ENCODE results near the gene RMND1.

Gene RMND1

DNA sequence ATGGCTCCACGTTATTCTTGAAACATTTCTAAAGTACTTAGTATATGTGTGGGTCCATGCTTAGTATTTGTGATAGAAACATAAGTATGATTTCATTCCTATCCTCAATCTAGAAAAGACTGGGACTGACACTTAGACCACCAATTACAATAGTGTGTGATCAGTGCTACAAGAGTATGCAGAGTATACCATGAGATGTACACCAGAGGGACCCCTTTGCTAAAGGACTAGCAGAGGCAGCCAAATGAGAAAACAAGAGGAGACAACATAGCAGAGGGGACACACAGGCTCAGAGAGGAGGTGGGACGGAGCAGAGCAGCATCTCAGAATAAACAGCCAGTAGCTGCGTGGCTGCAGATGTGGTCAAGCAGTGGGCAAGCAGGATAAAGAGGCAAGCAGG is 21.0 kb downstream of the RMND1 start:
- in situ Hi-C loops (cut with MboI; ENCODE audit: low sequenced_read_pairs, unreplicated experiment) = no loop called here
- DNase-seq (ENCODE audit: low spot score) = no peak
- TF ChIP-seq CTCF (IDR thresholded peaks at IDR 0.05; ENCODE audit: borderline replicate concordance, control extremely low read depth, extremely low read depth, insufficient read depth, missing control alignments) = no peak

DNA sequence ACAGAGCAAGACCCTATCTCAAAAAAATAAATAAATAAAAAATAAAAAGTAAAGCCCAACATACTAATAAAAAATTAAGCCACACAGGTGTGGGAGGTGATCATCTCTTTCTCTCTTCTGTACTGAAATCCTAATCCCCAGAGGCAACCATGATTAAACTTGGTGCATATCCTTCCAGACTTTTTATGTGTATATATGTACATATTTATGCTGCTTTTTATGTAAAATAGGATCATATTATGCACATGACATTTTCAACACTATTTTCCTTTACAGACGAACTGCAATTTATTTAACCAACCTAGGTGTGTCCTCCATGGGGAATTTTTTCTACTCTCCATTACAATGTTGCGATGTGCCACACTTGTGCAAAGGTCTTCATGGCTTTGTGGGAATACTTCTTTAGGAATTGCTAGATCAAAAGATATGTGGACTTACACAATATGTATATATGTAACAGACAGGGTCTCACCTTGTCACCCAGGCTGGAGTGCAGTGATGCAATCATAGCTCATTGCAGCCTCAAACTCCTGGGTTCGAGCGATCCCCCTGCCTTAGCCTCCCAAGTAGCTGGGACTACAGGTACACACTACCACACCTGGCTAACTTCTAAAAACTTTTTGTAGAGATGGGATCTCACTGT is 23.7 kb downstream of the RMND1 start:
- no peak for DNase-seq (ENCODE audit: low spot score)
- no peak for TF ChIP-seq CTCF (IDR thresholded peaks at IDR 0.05; ENCODE audit: borderline replicate concordance, control extremely low read depth, extremely low read depth, insufficient read depth, missing control alignments)
- in situ Hi-C loops (cut with MboI; ENCODE audit: low sequenced_read_pairs, unreplicated experiment) = no loop called here

DNA sequence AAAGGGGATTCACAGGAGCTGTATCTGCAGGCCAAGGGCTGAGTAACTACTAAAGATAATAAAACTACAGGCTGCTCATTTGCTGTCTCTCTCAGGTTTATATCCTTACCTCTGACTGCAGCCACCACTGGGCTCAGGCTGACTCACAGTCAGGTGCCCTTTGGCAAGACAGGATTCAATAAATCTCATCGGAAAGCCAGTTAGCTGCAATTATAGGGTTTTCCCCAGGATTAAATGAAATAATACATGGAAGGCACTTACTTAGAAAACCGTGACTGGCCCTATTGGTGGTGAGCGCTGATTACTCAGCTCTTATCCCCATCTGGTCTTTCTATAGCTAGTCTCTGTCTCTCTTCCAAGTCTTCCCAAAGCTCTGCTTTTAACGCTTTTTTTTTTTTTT is 26.4 kb downstream of the RMND1 start:
- no peak for DNase-seq (ENCODE audit: low spot score)
- in situ Hi-C loops (cut with MboI; ENCODE audit: low sequenced_read_pairs, unreplicated experiment) = no loop called here
- no peak for TF ChIP-seq CTCF (IDR thresholded peaks at IDR 0.05; ENCODE audit: borderline replicate concordance, control extremely low read depth, extremely low read depth, insufficient read depth, missing control alignments)

GRCh38 chr6:151422981-151423380 is 28.9 kb downstream of the RMND1 start:
- in situ Hi-C loops (cut with MboI; ENCODE audit: low sequenced_read_pairs, unreplicated experiment) = no loop called here
- no peak for TF ChIP-seq CTCF (IDR thresholded peaks at IDR 0.05; ENCODE audit: borderline replicate concordance, control extremely low read depth, extremely low read depth, insufficient read depth, missing control alignments)
- no peak for DNase-seq (ENCODE audit: low spot score)

- DNase-seq (ENCODE audit: low spot score) = no peak
- no peak for TF ChIP-seq CTCF (IDR thresholded peaks at IDR 0.05; ENCODE audit: borderline replicate concordance, control extremely low read depth, extremely low read depth, insufficient read depth, missing control alignments)
- in situ Hi-C loops (cut with MboI; ENCODE audit: low sequenced_read_pairs, unreplicated experiment) = no loop called here
Measured at GRCh38 chr6:151417477-151417876, 34.4 kb downstream of the RMND1 start.

GRCh38 chr6:151414641-151415260 is 37.2 kb downstream of the RMND1 start:
- TF ChIP-seq CTCF (IDR thresholded peaks at IDR 0.05; ENCODE audit: borderline replicate concordance, control extremely low read depth, extremely low read depth, insufficient read depth, missing control alignments) = no peak
- DNase-seq (ENCODE audit: low spot score) = no peak
- in situ Hi-C loops (cut with MboI; ENCODE audit: low sequenced_read_pairs, unreplicated experiment) = no loop called here

Data from GM13976 (cell line).